ENCODE results near the gene CCDC197. TPM values are rescaled to one million over a fixed set of nuclear protein-coding genes. Genes with fewer than 3 reads are reported as not detected.

CCDC197 gene
- total and polyA plus RNA-seq, 9 of the 15 experiments (the other 6 are each of a cell fraction or from before 2014, with no cell fraction given): not detected

GRCh38 chr14:94001501-94002396, 4.6 kb downstream of the CCDC197 start:
- Histone ChIP-seq H3K9me3 (replicated peaks; ENCODE audit: control insufficient read depth, insufficient read depth, low read depth, low read length) (no peaks in the 10 kb centered on the region), H3K9ac (ENCODE audit: insufficient read depth in 1 of 2, low read depth in 2 of 2, low read length in 2 of 2) (no peak overlapping the region), H3K36me3 (ENCODE audit: control insufficient read depth, insufficient read depth, low read length) (no peaks in the 10 kb centered on the region), H2AFZ (ENCODE audit: low read depth, low read length) (no peak overlapping the region), H3K4me2 (ENCODE audit: insufficient read depth, low read length) (no peak overlapping the region), H3K27ac (ENCODE audit: extremely low read depth, low read depth, low read length) (no peak overlapping the region), H3K27me3 (ENCODE audit: control insufficient read depth in 2 of 2, insufficient read depth in 2 of 2, low read length in 2 of 2) (peaks cover 0 to 18% of the 10 kb centered on the region in 2 experiments; a peak in 3 of 5 replicates), H3K9me1 (ENCODE audit: control insufficient read depth, insufficient read depth, low read length) (no peaks in the 10 kb centered on the region), H3K79me2 (ENCODE audit: control insufficient read depth, insufficient read depth, low read length) (no peaks in the 10 kb centered on the region), H4K20me1 (replicated peaks; ENCODE audit: control insufficient read depth, insufficient read depth, low read length) (0 out of 2 replicates have a peak, but pooled peaks cover 5% of the 10 kb centered on the region), H3K4me1 (replicated peaks in 1 of 2; ENCODE audit: control insufficient read depth in 2 of 2, insufficient read depth in 2 of 2, low read length in 2 of 2) (peaks cover 0 to 6% of the 10 kb centered on the region in 2 experiments; a peak in 2 of 5 replicates), H3K4me3 (no peak overlapping the region)
- intact Hi-C loops (cut with micrococcal nuclease): loop anchor here (5.0 kb wide), 2 partner anchors 64 to 344 kb away; no protein-coding TSS in a partner anchor
- ChIA-PET POLR2A (interaction anchor here (0.6 kb wide), 1 partner anchor 27 kb away, joined by 3 read pairs; no protein-coding TSS in a partner anchor), CTCF (ENCODE audit: low intra/inter-chr PET ratio) (interaction anchor here (0.7 to 1.6 kb wide), 2 partner anchors 49 to 61 kb away, joined by 3 to 9 read pairs; no protein-coding TSS in a partner anchor)
- ATAC-seq: peak; percentile 91
- peak; percentile 51 to 61 (median 58) for DNase-seq (ENCODE audit: extremely low read depth in 1 of 4, low spot score in 3 of 4)
- no TSS peak for BruUV-seq (replicated peaks)
- FAIRE-seq: no peak
- in situ Hi-C loops (cut with MboI): loop anchor here (5.0 kb wide), 1 partner anchor 59 kb away; no protein-coding TSS in a partner anchor
- WGBS (ENCODE audit: insufficient coverage, low coverage, missing lambda C conversion rate): 16% methylated on average over 20 of the region's 26 CpGs
- TF ChIP-seq REST (IDR thresholded peaks at IDR 0.05; ENCODE audit: borderline replicate concordance) (peak; percentile 40; the same call in 1 of the 2 replicates), REST (CRISPR knock-in tag; IDR thresholded peaks at IDR 0.05; ENCODE audit: low read depth) (no peak), SMC3 (conservative IDR thresholded peaks at IDR 0.05; ENCODE audit: insufficient read depth, low read depth, low read length) (peak; percentile 56), DEAF1 (CRISPR knock-in tag; IDR thresholded peaks at IDR 0.05) (0 out of 2 replicates have a peak, but pooled peaks have one; percentile 25), ZNF444 (CRISPR knock-in tag; IDR thresholded peaks at IDR 0.05) (no peak), USF1 (CRISPR knock-in tag; IDR thresholded peaks at IDR 0.05) (no peak), RAD21 (CRISPR knock-in tag; conservative IDR thresholded peaks at IDR 0.05 in 1 of 2, IDR thresholded peaks at IDR 0.05 in 1 of 2) (peak; percentile 46 to 74), LARP7 (IDR thresholded peaks at IDR 0.05) (no peak), MTA3 (IDR thresholded peaks at IDR 0.05; ENCODE audit: borderline replicate concordance) (no peak)
